DMS114 treated with DMSO at 0.1 percent for 48 hours (cell line): ENCODE results near the gene BRD4.

Source experiments
- DNase-seq: peaks from one replicate; lab custom pipeline; 2025; ENCODE audit not compliant: unreplicated experiment; lab: John Stamatoyannopoulos, UW

BRD4 gene

DNA sequence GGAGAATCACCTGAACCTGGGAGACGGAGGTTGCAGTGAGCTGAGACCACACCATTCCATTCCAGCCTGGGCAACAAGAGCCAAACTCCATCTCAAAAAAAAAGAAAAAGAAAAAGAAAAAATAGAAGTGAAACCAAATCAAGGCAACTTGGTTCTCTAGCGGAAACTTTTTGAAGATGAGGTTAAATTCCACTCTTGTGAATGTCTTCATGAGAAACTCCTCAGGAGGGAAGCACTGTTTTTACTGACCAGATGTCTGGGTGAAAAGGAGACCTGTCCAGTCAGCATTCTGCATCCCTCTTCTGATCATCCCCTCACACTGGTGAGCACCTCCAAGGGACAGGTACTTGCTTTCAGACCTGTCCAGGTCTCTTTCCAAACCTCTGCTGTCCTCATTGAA is 15.8 kb downstream of the BRD4 start:
- DNase-seq, result no peak

DNA sequence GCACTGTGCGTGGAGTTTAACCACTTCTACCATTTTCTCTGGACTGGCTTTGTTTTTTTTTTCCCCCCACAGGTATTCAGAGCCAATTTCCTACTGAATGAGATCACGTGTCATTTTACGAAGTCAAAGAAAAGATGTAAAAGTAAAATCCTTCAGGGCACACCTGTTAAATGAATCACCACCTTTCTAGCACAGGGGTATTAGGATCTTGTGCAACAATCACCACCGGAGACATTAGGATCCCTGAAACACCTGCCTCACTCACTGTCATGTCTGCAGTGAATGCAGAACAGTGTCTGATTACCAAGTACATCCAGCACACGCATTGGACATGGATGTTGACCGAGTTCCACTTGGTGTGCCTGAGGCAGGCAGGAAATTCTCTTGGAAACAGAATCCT is 17.2 kb downstream of the BRD4 start:
- no peak for DNase-seq

- no peak for DNase-seq
These were observed 18.6 kb downstream of the BRD4 start for GRCh38 chr19:15313649-15314279.

DNA sequence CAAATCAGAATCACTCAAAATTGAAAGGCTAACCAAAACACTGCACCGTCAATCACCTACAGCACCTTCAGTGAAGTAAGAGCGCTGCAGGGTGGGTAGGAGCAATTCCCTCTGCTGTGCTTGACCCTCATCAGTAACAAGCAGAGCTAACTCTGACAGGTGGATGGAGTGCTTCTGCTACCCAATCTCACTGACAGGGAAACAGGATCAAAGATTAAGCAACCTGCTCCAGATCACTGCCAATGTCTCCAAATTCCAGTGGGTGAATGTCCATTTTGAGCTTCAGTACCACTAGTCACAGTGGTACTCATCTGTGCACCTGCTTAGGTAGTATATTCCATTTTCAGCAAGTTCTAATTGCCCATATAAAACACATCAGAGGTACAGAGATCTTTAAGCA is 25.2 kb downstream of the BRD4 start:
- no peak for DNase-seq

DNA sequence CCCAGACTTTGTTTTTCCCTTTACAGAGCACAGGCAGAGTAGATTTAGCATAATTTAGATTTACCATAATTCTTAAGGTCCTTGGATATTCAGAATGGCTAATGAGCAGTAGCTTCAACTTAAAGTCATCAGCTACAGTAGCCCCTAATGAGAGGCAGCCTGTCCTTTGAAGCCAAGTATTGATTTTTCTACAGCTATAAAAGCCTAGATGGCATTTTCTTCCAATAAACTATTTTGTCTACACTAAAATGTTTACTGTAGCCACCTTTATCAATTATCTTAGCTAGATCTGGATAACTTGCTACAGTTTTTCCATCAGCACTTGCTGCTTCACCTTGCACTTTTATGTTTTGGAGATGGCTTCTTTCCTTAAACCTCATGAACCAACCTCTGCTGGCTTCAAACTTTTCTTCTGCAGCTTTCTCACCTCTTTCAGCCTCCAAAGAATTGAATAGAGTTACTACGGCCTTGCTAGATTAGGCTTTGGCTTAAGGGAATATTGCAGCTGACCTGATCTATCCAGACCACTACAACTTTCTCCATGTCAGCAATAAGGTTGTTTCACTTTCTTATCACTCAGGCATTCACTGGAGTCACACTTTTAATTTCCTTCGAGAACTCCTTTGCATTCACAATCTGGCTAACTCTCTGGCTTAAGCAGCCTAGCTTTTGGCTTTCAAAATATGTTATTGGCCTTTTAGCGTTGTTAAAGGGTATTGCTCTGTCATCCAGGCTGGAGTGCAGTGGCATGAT is 26.6 kb downstream of the BRD4 start:
- DNase-seq, result no peak

GRCh38 chr19:15304140-15304705 is 28.1 kb downstream of the BRD4 start:
- DNase-seq, result no peak

- DNase-seq, result no peak
These were observed 29.1 kb downstream of the BRD4 start for GRCh38 chr19:15303105-15303780.

GRCh38 chr19:15300533-15301197 is 31.7 kb downstream of the BRD4 start:
- no peak for DNase-seq

GRCh38 chr19:15299568-15300409 is 32.5 kb downstream of the BRD4 start:
- DNase-seq, result no peak

GRCh38 chr19:15298847-15299567 is 33.3 kb downstream of the BRD4 start:
- no peak for DNase-seq

DNA sequence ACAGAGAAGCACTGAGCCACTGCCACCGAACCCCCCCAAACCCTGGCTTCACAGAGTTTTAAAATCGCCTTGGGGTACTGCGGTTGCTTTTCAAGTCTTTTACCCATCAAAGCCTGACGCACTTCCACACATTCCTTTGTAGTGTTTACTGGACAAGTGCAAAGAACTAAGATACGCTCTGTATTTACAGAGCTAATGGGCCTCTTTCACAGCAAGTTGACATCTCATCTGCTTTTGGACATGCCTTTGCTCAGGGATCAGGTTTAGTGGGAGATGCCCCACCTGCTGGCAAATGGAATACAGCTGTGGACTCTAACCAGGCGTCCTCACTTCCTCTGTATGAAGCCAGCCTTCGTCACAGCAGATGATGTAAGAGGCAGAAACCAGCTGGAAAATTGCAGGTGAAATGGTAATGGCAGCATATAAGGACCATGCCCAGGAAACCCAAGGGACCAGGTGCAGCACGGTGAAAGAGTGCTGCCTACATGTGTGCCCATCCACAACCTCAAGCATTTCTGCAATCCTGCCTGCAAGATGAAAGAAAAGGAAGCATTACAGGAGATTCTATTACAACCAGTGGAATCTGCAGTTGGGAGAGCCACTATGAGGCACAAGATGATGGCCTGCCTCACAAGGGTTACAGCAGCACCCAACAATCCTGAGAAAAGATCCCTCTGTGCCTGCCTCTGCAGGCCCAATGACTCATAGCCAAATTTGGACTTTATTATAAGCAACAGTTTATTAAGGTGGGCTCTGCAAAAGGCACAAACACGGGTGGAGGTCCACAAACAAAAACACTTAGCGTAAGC is 34.7 kb downstream of the BRD4 start:
- DNase-seq, result no peak

- DNase-seq, result no peak
These were observed 35.4 kb downstream of the BRD4 start for GRCh38 chr19:15296841-15297415.

DNA sequence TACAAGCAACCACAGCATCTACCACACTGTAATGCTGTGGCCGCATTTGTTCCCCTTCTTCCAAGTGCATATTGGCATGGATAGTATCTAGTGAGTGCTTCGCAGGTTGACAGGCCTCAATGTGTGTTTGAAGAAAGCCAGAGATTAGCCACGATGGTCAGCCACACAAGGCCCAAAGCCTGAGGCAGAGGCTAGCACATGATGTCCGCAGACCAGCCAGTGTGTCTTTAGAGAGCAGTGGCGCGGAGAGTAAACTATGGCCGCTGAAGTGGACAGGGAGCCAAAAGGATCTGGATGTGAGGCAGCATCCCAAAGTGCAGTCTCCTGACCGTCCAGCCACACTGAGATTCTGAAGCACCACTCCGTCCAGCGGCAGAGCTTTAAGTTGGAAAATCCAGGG is 36.0 kb downstream of the BRD4 start:
- DNase-seq, result no peak

DNA sequence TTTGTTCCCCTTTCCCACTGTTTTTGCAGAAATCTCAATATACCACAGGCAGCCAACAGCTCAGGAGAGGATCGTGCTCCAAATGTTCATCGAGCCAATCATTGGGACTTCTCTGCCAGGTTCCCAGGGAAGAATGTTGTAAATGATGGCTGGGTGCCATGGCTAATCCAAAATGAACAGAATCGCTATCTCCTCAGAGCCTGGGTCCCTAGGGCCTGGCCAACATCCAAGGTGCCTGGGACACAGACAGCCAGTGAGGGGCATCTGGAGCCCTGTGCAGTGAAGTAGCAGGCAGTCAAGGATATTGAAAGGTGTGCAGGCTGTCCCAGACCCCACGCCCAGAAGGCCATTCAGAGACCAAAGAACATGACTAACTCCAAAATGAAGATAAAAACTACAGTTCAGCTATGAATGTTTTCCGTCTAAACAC is 37.8 kb downstream of the BRD4 start:
- no peak for DNase-seq

DNA sequence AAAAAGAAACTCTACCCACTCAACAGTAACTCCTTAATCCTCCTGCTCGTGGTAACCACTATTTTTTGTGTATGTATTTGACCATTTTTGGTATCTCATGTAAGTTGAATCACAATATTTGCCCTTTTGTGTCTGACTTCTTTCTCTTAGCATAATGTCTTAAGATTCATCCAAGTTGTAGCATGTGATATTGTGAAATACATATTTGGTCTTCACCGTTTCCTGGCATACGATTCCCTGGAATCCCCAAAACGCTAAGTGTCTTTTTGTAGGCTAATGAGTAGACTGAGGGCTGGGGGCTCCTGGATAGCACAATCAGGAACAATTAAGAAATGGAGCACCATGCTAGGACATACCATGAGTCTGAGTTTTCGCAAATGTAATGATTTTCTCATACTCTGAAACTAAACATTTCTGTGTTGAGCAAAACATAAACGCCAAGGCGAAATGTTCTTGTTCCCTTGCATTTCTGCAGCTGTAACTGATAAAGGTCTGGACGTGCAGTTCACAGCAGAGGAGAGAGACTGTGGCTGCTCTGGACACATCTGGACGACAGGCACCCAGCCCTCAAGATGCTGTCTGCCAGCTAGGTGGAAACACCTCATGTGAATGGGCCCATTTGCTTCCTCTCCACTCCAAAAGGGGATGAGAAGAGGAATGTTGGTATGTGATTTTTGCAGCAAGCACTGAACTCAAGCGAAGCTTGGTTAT is 38.4 kb downstream of the BRD4 start:
- no peak for DNase-seq

- no peak for DNase-seq
These were observed 39.3 kb downstream of the BRD4 start for GRCh38 chr19:15292847-15293582.

- no peak for DNase-seq
These were observed 40.2 kb downstream of the BRD4 start for GRCh38 chr19:15292140-15292539.
